Epithelial cell of esophagus (primary cell): ENCODE measurements around the gene ARMH1.

Experiments used
- DNase-seq: peaks from one replicate; pipeline ENCODE4 v3.0.0; 2010; ENCODE audit warnings: low read depth
- H3K4me3 ChIP-seq: 2 replicates; pipeline ENCODE4 v1.5.1; 2011; ENCODE audit warnings: mild to moderate bottlenecking, low read length, control low read depth
- TF ChIP-seq, protein P1 (sequence below): IDR thresholded peaks from 2 replicates; pipeline ENCODE4 v1.5.1; 2011; ENCODE audit warnings: low read depth, mild to moderate bottlenecking, low read length, control low read depth, inconsistent platforms; ENCODE audit not compliant: insufficient read depth; ENCODE audit errors: missing control alignments

The ARMH1 gene

GRCh38 chr1:44685881-44686280 is 11.4 kb downstream of the ARMH1 start:
- TF ChIP-seq, protein P1, sequence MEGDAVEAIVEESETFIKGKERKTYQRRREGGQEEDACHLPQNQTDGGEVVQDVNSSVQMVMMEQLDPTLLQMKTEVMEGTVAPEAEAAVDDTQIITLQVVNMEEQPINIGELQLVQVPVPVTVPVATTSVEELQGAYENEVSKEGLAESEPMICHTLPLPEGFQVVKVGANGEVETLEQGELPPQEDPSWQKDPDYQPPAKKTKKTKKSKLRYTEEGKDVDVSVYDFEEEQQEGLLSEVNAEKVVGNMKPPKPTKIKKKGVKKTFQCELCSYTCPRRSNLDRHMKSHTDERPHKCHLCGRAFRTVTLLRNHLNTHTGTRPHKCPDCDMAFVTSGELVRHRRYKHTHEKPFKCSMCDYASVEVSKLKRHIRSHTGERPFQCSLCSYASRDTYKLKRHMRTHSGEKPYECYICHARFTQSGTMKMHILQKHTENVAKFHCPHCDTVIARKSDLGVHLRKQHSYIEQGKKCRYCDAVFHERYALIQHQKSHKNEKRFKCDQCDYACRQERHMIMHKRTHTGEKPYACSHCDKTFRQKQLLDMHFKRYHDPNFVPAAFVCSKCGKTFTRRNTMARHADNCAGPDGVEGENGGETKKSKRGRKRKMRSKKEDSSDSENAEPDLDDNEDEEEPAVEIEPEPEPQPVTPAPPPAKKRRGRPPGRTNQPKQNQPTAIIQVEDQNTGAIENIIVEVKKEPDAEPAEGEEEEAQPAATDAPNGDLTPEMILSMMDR = no peak
- DNase-seq = no peak
- no peak overlapping the region for H3K4me3 ChIP-seq

- TF ChIP-seq, protein P1 = no peak
- DNase-seq = no peak
- no peak overlapping the region for H3K4me3 ChIP-seq
Measured at GRCh38 chr1:44688760-44689446, 14.4 kb downstream of the ARMH1 start.

DNA sequence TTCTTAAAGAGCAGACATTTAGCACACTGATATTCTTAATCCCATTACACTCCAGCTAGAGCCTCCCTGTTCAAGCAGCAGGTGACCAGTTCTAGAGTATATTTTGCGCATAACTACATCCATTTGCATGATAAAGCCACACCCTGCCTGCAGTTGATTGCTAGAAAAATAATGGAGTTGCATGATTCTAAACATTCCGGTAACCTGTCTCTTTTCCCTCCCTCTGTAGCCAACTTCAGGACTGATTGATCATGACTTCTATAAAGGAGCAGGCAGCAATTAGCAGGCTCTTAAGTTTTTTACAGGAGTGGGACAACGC is 14.9 kb downstream of the ARMH1 start:
- TF ChIP-seq, protein P1 = no peak
- no peak overlapping the region for H3K4me3 ChIP-seq

GRCh38 chr1:44693159-44693558 is 18.6 kb downstream of the ARMH1 start:
- no peak overlapping the region for H3K4me3 ChIP-seq
- DNase-seq = no peak
- TF ChIP-seq, protein P1 = no peak

More for the DNA sequence above, 14.9 kb downstream of the ARMH1 start:
- DNase-seq = no peak

DNA sequence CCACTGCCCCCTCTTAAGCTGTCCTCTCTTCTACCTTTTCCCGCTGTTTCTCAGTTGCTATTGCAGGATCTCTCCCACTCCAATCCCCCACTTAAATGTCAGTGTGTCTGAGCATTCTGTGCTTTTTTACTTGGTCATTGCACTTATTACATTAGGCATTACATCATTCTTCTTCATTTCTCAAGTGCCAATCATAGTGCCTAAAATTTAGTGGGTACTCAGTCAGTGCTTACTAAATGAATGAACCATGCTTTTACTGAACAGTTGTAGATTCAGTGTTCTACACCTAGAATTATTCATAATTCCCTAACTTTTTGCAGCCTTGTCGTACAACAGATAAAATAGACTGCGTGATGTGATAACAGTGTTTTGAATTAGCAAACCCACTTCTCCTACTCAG is 19.4 kb downstream of the ARMH1 start:
- H3K4me3 ChIP-seq = no peak overlapping the region
- no peak for DNase-seq
- TF ChIP-seq, protein P1 = no peak

- TF ChIP-seq, protein P1 = no peak
- H3K4me3 ChIP-seq = no peak overlapping the region
- DNase-seq = no peak
Measured at GRCh38 chr1:44694863-44695478, 20.5 kb downstream of the ARMH1 start.

GRCh38 chr1:44695671-44696070 is 21.2 kb downstream of the ARMH1 start:
- TF ChIP-seq, protein P1 = no peak
- DNase-seq = no peak

More at GRCh38 chr1:44695671-44696070, 21.2 kb downstream of the ARMH1 start:
- no peak overlapping the region for H3K4me3 ChIP-seq
